GM23338 (cell line): ENCODE data around the gene PNLIPRP2.

Experiments used
- CREB1 ChIP-seq: fragments of 250-450 bp; sonication (Bioruptor Pico); IDR thresholded peaks from 2 replicates; pipeline ENCODE4 v1.5.0; 2020; ENCODE audit warnings: low read depth, mild to moderate bottlenecking, moderate library complexity
- CTCF ChIP-seq, 2 experiments: fragments of 200-600 bp in 1 of 2; sonication (generic) in 1 of 2; conservative IDR thresholded peaks; 2 replicates each; pipeline versions ENCODE4 v1.5.1 to v1.6.1; 2016 to 2017; ENCODE audit warnings: antibody characterized with exemption in 2 of 2, low read depth in 2 of 2, mild to moderate bottlenecking in 2 of 2, moderate library complexity in 1 of 2
- EZH2phosphoT487 ChIP-seq: fragments of 200-600 bp; sonication (generic); IDR thresholded peaks from one replicate; pipeline ENCODE4 v1.8.1; 2018; ENCODE audit warnings: antibody characterized with exemption; ENCODE audit not compliant: unreplicated experiment
- POLR2AphosphoS5 ChIP-seq: IDR thresholded peaks from 2 replicates; pipeline ENCODE4 v1.6.1; 2016; ENCODE audit warnings: antibody characterized with exemption, low read depth
- REST ChIP-seq: IDR thresholded peaks from one replicate; pipeline ENCODE4 v1.6.1; 2018; ENCODE audit warnings: antibody characterized with exemption; ENCODE audit not compliant: unreplicated experiment

- TF ChIP-seq CTCF (conservative IDR thresholded peaks at IDR 0.05; ENCODE audit: low read depth in 2 of 2) (no peak), EZH2phosphoT487 (no peak), CREB1 (CRISPR knock-in tag) (no peak), REST (no peak), POLR2AphosphoS5 (no peak)
Measured at GRCh38 chr10:116668018-116668417, 47.3 kb downstream of the PNLIPRP2 start.
